ENCODE measurements around the gene NUDT6. TPM values are rescaled to one million over a fixed set of nuclear protein-coding genes. Genes with fewer than 3 reads are reported as not detected.

The NUDT6 gene
- total RNA-seq, 1 experiment from 2014 or later = 9.0 TPM

DNA sequence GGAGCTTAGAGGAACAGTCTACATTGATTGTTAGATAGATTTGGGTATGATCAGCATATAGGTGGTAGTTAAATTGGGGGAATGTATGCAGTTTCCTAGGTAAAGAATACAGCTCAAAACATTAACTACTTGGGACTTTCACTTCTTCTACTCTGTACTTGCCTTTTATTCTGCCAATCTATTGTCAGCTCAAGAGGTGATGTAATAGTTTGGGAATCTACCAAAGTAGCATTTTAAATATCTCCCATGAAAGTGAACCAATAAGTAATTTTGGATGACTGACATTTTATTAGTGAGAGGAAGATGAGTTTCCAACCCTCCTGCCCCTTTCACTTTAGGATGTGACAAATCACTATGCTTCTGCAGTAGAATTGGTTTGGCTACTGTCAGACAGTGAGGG is 43.4 kb downstream of the NUDT6 start:
- no peak for TF ChIP-seq SIN3A (IDR thresholded peaks at IDR 0.05; ENCODE audit: low read depth)
- TF ChIP-seq, protein P1, sequence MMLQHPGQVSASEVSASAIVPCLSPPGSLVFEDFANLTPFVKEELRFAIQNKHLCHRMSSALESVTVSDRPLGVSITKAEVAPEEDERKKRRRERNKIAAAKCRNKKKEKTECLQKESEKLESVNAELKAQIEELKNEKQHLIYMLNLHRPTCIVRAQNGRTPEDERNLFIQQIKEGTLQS (IDR thresholded peaks at IDR 0.05) = no peak
- TF ChIP-seq FOSL1 (IDR thresholded peaks at IDR 0.05; ENCODE audit: low read depth) = no peak
- TF ChIP-seq RAD21 (IDR thresholded peaks at IDR 0.05; ENCODE audit: low read depth) = no peak
- no peak for TF ChIP-seq EZH2phosphoT487 (IDR thresholded peaks at IDR 0.05; ENCODE audit: borderline replicate concordance)
- no peak for TF ChIP-seq ELF1 (IDR thresholded peaks at IDR 0.05; ENCODE audit: borderline replicate concordance, low read depth)
- TF ChIP-seq ZBTB33 (IDR thresholded peaks at IDR 0.05; ENCODE audit: extremely low read depth, insufficient replicate concordance, low read length) = no peak
- no peak for TF ChIP-seq POLR2AphosphoS5 (IDR thresholded peaks at IDR 0.05; ENCODE audit: low read depth, low read length)
- no peak for TF ChIP-seq CEBPB (IDR thresholded peaks at IDR 0.05; ENCODE audit: low read depth)
- no peak for TF ChIP-seq POLR2A (IDR thresholded peaks at IDR 0.05; ENCODE audit: borderline replicate concordance, extremely low read depth, insufficient read depth, insufficient read length)
- TF ChIP-seq ZNF274 (IDR thresholded peaks at IDR 0.05; ENCODE audit: low read depth, low read length) = no peak
- no peak for TF ChIP-seq YY1 (IDR thresholded peaks at IDR 0.05; ENCODE audit: extremely low read depth, insufficient replicate concordance, low read depth, low read length)
- no peak for TF ChIP-seq SRF (IDR thresholded peaks at IDR 0.05; ENCODE audit: low read depth)
- no peak for TF ChIP-seq JUND (IDR thresholded peaks at IDR 0.05)
- no peak overlapping the region for H2AFZ ChIP-seq (ENCODE audit: low read depth, low read length, poor library complexity, severe bottlenecking)
- H3K36me3 ChIP-seq (ENCODE audit: control insufficient read depth in 1 of 2, insufficient read depth in 2 of 2, low read length in 2 of 2) = no peaks in the 10 kb centered on the region
- ATAC-seq (no peak), DNase-seq (ENCODE audit: low read depth, low spot score) (no peak)
- no peaks in the 10 kb centered on the region for H4K20me1 ChIP-seq (ENCODE audit: insufficient read depth)
- intact Hi-C loops (cut with micrococcal nuclease) = no loop called here
- H3K4me3 ChIP-seq (replicated peaks in 1 of 2; ENCODE audit: low read depth in 1 of 2, low read length in 2 of 2) = no peak overlapping the region
- no peaks in the 10 kb centered on the region for H3K79me2 ChIP-seq (ENCODE audit: insufficient read depth, low read length)
- no peak overlapping the region for H3K27ac ChIP-seq (ENCODE audit: low read depth, low read length)
- H3K9me3 ChIP-seq (ENCODE audit: control insufficient read depth in 1 of 2, insufficient read depth in 1 of 2, low read depth in 1 of 2, low read length in 2 of 2) = no peaks in the 10 kb centered on the region
- BruUV-seq (replicated peaks) = no TSS peak
- no peak overlapping the region for H3K9ac ChIP-seq (ENCODE audit: low read length)
- peaks cover 0 to 4% of the 10 kb centered on the region in 2 experiments; a peak in 2 of 4 replicates for H3K4me1 ChIP-seq (ENCODE audit: control insufficient read depth in 1 of 2, insufficient read depth in 2 of 2, low read length in 2 of 2)
- ChIA-PET POLR2A (no interaction called here), CTCF (no interaction called here), RAD21 (ENCODE audit: low non-redundant PET in 1 of 2, low total read pairs in 2 of 2, uncharacterized antibody in 2 of 2, unreplicated experiment in 2 of 2) (no interaction called here)
- H3K27me3 ChIP-seq (ENCODE audit: insufficient read depth, low read length) = no peaks in the 10 kb centered on the region
- 0 out of 2 replicates have a peak, but pooled peaks cover 3% of the 10 kb centered on the region for H3K9me2 ChIP-seq (ENCODE audit: insufficient read depth)
- no peak overlapping the region for H3K4me2 ChIP-seq (ENCODE audit: low read length)
